ENCODE results near the gene WNT11. TPM values are rescaled to one million over a fixed set of nuclear protein-coding genes. Genes with fewer than 3 reads are reported as not detected.

WNT11 gene
- total and polyA plus RNA-seq, 2 donors: 1.1 to 1.5 TPM

GRCh38 chr11:76159303-76159937 is 46.9 kb downstream of the WNT11 start:
- DNase-seq (ENCODE audit: low read depth in 6 of 9, low spot score in 9 of 9): no peak
- no peaks in the 10 kb centered on the region for H3K36me3 ChIP-seq (ENCODE audit: control insufficient read depth in 2 of 2, insufficient read depth in 2 of 2, low read length in 1 of 2)
- H3K4me3 ChIP-seq (ENCODE audit: low read length in 2 of 2): no peak overlapping the region
- H3K4me1 ChIP-seq (ENCODE audit: control insufficient read depth in 2 of 2, insufficient read depth in 2 of 2, low read length in 2 of 2): no peaks in the 10 kb centered on the region
- H3K9me3 ChIP-seq (ENCODE audit: control insufficient read depth in 2 of 2, insufficient read depth in 1 of 2, low read length in 1 of 2): no peaks in the 10 kb centered on the region
- WGBS: 88% methylated on average over 14 of the region's 14 CpGs
- H3K27me3 ChIP-seq (ENCODE audit: control insufficient read depth in 2 of 2, insufficient read depth in 1 of 2, low read length in 1 of 2): no peaks in the 10 kb centered on the region
- no peak overlapping the region for H3K27ac ChIP-seq (ENCODE audit: low read depth in 1 of 2, low read length in 1 of 2)

- Histone ChIP-seq H3K27me3 (ENCODE audit: control insufficient read depth in 2 of 2, insufficient read depth in 1 of 2, low read length in 1 of 2) (no peaks in the 10 kb centered on the region), H3K4me1 (ENCODE audit: control insufficient read depth in 2 of 2, insufficient read depth in 2 of 2, low read length in 2 of 2) (no peaks in the 10 kb centered on the region), H3K36me3 (ENCODE audit: control insufficient read depth in 2 of 2, insufficient read depth in 2 of 2, low read length in 1 of 2) (no peaks in the 10 kb centered on the region), H3K9me3 (ENCODE audit: control insufficient read depth in 2 of 2, insufficient read depth in 1 of 2, low read length in 1 of 2) (no peaks in the 10 kb centered on the region), H3K4me3 (ENCODE audit: low read length in 2 of 2) (no peak overlapping the region), H3K27ac (ENCODE audit: low read depth in 1 of 2, low read length in 1 of 2) (no peak overlapping the region)
- 85% methylated on average over 24 of the region's 24 CpGs for WGBS
- DNase-seq (ENCODE audit: low read depth in 6 of 9, low spot score in 9 of 9): no peak
Observed at GRCh38 chr11:76158394-76159302, 47.7 kb downstream of the WNT11 start.

DNA sequence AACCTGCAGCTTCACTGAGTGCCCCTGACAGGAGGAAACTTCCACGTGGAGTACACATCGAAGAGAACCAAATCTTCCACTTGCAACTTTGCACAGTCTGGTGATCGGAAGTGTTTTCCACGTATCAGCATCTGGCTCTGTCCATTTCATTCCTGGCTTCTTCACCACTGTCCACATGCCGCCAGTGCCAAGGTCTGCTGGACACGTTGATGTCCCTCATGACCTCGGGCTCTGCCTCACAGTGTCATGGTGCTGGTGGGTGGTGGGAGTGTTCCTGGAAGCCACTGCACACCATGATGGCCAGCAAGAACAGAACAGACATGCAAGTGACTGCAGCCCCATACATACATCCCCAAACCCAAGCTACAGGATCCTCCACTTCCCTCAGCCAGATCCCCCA is 48.4 kb downstream of the WNT11 start:
- Histone ChIP-seq H3K4me3 (ENCODE audit: low read length in 2 of 2) (no peak overlapping the region), H3K9me3 (ENCODE audit: control insufficient read depth in 2 of 2, insufficient read depth in 1 of 2, low read length in 1 of 2) (no peaks in the 10 kb centered on the region), H3K27ac (ENCODE audit: low read depth in 1 of 2, low read length in 1 of 2) (no peak overlapping the region), H3K27me3 (ENCODE audit: control insufficient read depth in 2 of 2, insufficient read depth in 1 of 2, low read length in 1 of 2) (peaks cover 0 to 2% of the 10 kb centered on the region in 2 donors), H3K36me3 (ENCODE audit: control insufficient read depth in 2 of 2, insufficient read depth in 2 of 2, low read length in 1 of 2) (no peaks in the 10 kb centered on the region), H3K4me1 (ENCODE audit: control insufficient read depth in 2 of 2, insufficient read depth in 2 of 2, low read length in 2 of 2) (peaks cover 0 to 7% of the 10 kb centered on the region in 2 donors)
- WGBS: 94% methylated on average over 7 of the region's 7 CpGs
- no peak for DNase-seq (ENCODE audit: low read depth in 6 of 9, low spot score in 9 of 9)

DNA sequence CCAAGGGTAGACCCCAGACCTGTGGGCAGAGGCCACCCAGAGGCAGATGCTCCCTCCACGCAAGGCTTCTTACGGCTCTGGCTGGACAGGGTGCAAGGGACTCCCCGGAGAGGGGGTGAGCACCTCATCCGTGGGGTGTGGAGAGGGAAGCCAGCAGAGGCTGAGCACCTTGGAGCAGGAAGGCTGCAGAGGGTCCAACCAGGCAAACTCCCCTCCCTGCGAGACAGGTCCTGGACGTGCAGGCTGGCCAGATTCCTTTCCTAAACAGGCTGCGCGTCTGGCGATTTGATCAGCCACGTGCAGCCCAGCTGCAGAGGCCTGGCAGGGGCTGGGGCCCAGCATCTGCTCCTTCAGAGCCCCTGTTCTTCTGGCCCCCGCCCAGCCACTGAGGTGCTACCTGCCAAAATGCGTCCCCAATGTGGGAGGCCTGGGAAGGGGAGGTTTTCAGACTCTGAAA is 49.3 kb downstream of the WNT11 start:
- Histone ChIP-seq H3K36me3 (ENCODE audit: control insufficient read depth in 2 of 2, insufficient read depth in 2 of 2, low read length in 1 of 2) (no peaks in the 10 kb centered on the region), H3K27ac (ENCODE audit: low read depth in 1 of 2, low read length in 1 of 2) (no peak overlapping the region), H3K9me3 (ENCODE audit: control insufficient read depth in 2 of 2, insufficient read depth in 1 of 2, low read length in 1 of 2) (no peaks in the 10 kb centered on the region), H3K4me1 (ENCODE audit: control insufficient read depth in 2 of 2, insufficient read depth in 2 of 2, low read length in 2 of 2) (peaks cover 5 to 12% of the 10 kb centered on the region in 2 donors), H3K4me3 (ENCODE audit: low read length in 2 of 2) (no peak overlapping the region), H3K27me3 (ENCODE audit: control insufficient read depth in 2 of 2, insufficient read depth in 1 of 2, low read length in 1 of 2) (peaks cover 0 to 7% of the 10 kb centered on the region in 2 donors)
- no peak for DNase-seq (ENCODE audit: low read depth in 6 of 9, low spot score in 9 of 9)
- WGBS: 92% methylated on average over 12 of the region's 12 CpGs

DNA sequence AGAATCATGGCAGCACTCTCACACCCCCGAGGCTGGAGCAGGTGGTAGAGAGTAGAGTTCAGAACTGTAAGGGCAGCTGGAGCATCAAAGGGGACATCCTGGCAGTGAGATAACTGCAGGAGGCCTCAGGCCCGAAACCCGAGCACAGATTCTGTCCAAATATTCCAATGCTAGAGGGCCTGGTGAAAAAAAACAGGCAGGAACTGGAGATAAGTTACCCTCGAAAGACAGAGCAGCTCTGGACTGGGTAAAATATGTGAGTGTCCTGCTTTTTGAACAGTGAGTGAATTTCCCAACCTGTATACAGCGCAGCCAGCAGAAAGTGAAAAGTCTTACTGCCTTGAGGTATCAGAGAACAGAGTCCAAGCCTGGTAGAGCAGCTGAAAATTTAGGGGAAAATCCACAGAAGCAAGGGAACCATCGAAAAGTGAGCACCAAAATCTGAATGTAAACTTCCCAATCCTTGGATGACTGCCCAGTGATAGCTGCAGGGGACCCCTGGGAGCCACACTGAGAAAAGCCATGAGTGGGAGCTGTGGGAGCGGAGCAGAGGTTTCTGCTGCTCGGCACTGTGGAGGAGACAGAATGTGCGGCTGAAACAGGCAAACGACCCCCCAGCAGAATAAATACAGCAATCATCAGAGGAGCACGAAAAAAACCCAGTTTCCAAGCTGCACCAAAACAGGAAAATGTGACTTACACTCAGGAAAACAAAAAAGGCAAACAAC is 50.6 kb downstream of the WNT11 start:
- Histone ChIP-seq H3K9me3 (ENCODE audit: control insufficient read depth in 2 of 2, insufficient read depth in 1 of 2, low read length in 1 of 2) (no peaks in the 10 kb centered on the region), H3K4me3 (ENCODE audit: low read length in 2 of 2) (no peak overlapping the region), H3K4me1 (ENCODE audit: control insufficient read depth in 2 of 2, insufficient read depth in 2 of 2, low read length in 2 of 2) (peaks cover 5 to 14% of the 10 kb centered on the region in 2 donors), H3K27ac (ENCODE audit: low read depth in 1 of 2, low read length in 1 of 2) (no peak overlapping the region), H3K36me3 (ENCODE audit: control insufficient read depth in 2 of 2, insufficient read depth in 2 of 2, low read length in 1 of 2) (no peaks in the 10 kb centered on the region), H3K27me3 (ENCODE audit: control insufficient read depth in 2 of 2, insufficient read depth in 1 of 2, low read length in 1 of 2) (peaks cover 0 to 11% of the 10 kb centered on the region in 2 donors)
- WGBS: 91% methylated on average over 11 of the region's 11 CpGs
- DNase-seq (ENCODE audit: low read depth in 6 of 9, low spot score in 9 of 9): no peak

GRCh38 chr11:76153571-76153923 is 52.8 kb downstream of the WNT11 start:
- WGBS: 95% methylated on average over 6 of the region's 6 CpGs
- H3K4me1 ChIP-seq (ENCODE audit: control insufficient read depth in 2 of 2, insufficient read depth in 2 of 2, low read length in 2 of 2): peaks cover 5 to 14% of the 10 kb centered on the region in 2 donors
- no peaks in the 10 kb centered on the region for H3K9me3 ChIP-seq (ENCODE audit: control insufficient read depth in 2 of 2, insufficient read depth in 1 of 2, low read length in 1 of 2)
- peaks cover 0 to 11% of the 10 kb centered on the region in 2 donors for H3K27me3 ChIP-seq (ENCODE audit: control insufficient read depth in 2 of 2, insufficient read depth in 1 of 2, low read length in 1 of 2)
- DNase-seq (ENCODE audit: low read depth in 6 of 9, low spot score in 9 of 9): no peak
- no peaks in the 10 kb centered on the region for H3K36me3 ChIP-seq (ENCODE audit: control insufficient read depth in 2 of 2, insufficient read depth in 2 of 2, low read length in 1 of 2)
- no peak overlapping the region for H3K4me3 ChIP-seq (ENCODE audit: low read length in 2 of 2)
- no peak overlapping the region for H3K27ac ChIP-seq (ENCODE audit: low read depth in 1 of 2, low read length in 1 of 2)

DNA sequence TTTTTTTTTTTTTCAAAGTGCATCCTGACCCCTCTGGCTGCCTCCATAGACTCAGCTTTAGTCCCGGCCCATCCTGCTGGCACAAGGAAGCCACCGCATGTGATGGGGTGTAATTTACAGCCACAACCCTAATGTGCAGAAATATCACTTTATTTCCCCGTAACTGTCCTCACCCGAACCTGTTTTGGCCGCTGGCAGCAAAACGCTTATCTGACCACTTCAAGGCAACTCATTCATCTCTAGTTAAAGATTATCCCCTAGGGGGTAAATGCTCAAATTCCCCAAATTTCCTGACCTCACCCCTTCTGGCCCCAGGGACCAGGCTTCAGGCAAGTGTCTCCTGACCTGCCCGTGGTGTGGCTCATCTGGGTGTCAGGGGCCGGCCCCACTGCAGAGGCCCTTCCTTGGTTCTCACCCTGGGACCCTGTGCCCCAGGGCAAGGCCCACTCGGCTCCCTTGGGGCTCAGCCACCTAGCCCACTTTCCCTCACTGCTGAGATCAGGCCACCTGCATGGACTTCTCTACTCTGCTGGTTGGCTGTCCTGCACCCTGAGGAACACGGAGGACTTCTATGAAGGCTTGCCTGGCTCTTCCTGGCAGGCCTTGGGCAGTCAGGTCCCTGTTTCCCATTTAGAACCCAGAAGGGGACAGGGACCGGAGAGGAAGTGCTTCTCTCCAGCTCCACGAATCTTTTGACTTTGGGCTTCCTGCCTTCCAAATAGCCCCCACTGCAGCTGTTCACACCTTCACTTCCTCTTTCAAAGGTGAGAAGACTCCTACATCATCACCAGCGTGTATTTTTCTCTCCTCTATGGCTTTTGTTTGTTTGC is 53.3 kb downstream of the WNT11 start:
- H3K9me3 ChIP-seq (ENCODE audit: control insufficient read depth in 2 of 2, insufficient read depth in 1 of 2, low read length in 1 of 2): no peaks in the 10 kb centered on the region
- DNase-seq (ENCODE audit: low read depth in 6 of 9, low spot score in 9 of 9): peak in 1 of 9 donors; percentile 28
- H3K27ac ChIP-seq (ENCODE audit: low read depth in 1 of 2, low read length in 1 of 2): no peak overlapping the region
- 64% methylated on average over 13 of the region's 13 CpGs for WGBS
- peaks cover 0 to 11% of the 10 kb centered on the region in 2 donors for H3K27me3 ChIP-seq (ENCODE audit: control insufficient read depth in 2 of 2, insufficient read depth in 1 of 2, low read length in 1 of 2)
- H3K36me3 ChIP-seq (ENCODE audit: control insufficient read depth in 2 of 2, insufficient read depth in 2 of 2, low read length in 1 of 2): no peaks in the 10 kb centered on the region
- peak overlapping the region in 1 of 2 donors; percentile 34 for H3K4me3 ChIP-seq (ENCODE audit: low read length in 2 of 2)
- H3K4me1 ChIP-seq (ENCODE audit: control insufficient read depth in 2 of 2, insufficient read depth in 2 of 2, low read length in 2 of 2): peaks cover 5 to 14% of the 10 kb centered on the region in 2 donors

DNA sequence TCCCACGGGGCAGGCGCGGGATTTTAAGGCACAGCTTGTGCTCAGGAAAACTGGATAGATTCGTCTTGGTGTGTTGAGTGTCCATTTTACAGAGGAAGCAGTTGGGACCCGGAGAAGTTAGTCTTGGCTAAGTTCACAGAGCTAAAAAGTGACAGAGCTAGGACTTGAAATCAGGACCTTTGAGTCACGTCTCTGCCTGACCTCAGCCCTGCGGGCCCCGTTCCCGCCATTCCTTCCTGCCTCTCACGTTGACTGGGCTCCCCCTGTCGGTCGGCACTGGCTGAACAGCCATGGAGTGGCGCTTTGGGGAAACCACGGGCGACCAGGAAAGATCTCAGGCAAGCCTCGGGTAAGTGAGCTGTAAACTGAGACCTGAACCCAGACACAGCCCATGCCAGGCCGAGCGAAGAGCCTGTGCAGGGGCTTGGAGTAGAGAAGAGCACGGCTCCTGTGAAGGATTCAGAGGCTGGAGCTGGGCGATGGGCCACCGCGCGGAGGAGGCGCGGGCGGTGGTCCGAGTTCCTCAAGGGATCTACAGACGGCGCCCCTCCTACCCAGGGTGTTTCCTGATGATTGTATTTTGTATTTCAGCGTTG is 54.1 kb downstream of the WNT11 start:
- Histone ChIP-seq H3K27ac (ENCODE audit: low read depth in 1 of 2, low read length in 1 of 2) (no peak overlapping the region), H3K27me3 (ENCODE audit: control insufficient read depth in 2 of 2, insufficient read depth in 1 of 2, low read length in 1 of 2) (peaks cover 0 to 11% of the 10 kb centered on the region in 2 donors), H3K4me1 (ENCODE audit: control insufficient read depth in 2 of 2, insufficient read depth in 2 of 2, low read length in 2 of 2) (peaks cover 5 to 14% of the 10 kb centered on the region in 2 donors), H3K36me3 (ENCODE audit: control insufficient read depth in 2 of 2, insufficient read depth in 2 of 2, low read length in 1 of 2) (no peaks in the 10 kb centered on the region), H3K4me3 (ENCODE audit: low read length in 2 of 2) (peak overlapping the region; percentile 34 to 35), H3K9me3 (ENCODE audit: control insufficient read depth in 2 of 2, insufficient read depth in 1 of 2, low read length in 1 of 2) (no peaks in the 10 kb centered on the region)
- 14% methylated on average over 30 of the region's 30 CpGs for WGBS
- DNase-seq (ENCODE audit: low read depth in 6 of 9, low spot score in 9 of 9): peak; percentile 30 to 84 (median 66)

Data from thymus (tissue), 11 donors.